Esophagus muscularis mucosa (tissue), 3 donors: ENCODE measurements around the gene SYT11.

Experiments used
- EP300 ChIP-seq: sonication (generic); formaldehyde crosslinking; IDR thresholded peaks from one replicate; pipeline ENCODE4 v1.6.1; 2017; ENCODE audit warnings: antibody characterized with exemption
- TF ChIP-seq, protein P1 (sequence below), 3 experiments: fragments of 200-600 bp in 2 of 3; fragments of 450-650 bp in 1 of 3; sonication (generic) in 2 of 3; IDR thresholded peaks; one replicate each; pipeline ENCODE4 v1.5.1; 2017 to 2019; ENCODE audit warnings: antibody characterized with exemption in 3 of 3, mild to moderate bottlenecking in 2 of 3, moderate library complexity in 1 of 3

DNA sequence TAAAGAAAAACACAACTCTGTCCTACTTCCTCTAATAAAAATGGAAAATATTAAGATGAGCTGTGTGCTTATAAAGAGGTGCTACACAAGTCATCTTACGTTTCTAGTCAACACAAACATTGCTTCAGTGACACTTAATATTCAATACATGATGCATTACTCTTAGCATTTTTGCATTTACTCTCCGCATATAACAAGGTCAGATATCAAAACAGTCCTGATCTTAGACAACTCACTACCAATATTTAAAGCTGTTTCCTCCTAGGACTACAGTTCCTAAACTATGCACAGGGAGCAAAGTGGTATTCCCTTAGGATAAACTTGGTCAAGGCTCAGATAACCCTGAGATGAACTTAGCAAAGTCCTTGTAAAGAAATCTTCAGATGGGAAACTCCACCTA is 39.5 kb downstream of the SYT11 start:
- TF ChIP-seq, protein P1, sequence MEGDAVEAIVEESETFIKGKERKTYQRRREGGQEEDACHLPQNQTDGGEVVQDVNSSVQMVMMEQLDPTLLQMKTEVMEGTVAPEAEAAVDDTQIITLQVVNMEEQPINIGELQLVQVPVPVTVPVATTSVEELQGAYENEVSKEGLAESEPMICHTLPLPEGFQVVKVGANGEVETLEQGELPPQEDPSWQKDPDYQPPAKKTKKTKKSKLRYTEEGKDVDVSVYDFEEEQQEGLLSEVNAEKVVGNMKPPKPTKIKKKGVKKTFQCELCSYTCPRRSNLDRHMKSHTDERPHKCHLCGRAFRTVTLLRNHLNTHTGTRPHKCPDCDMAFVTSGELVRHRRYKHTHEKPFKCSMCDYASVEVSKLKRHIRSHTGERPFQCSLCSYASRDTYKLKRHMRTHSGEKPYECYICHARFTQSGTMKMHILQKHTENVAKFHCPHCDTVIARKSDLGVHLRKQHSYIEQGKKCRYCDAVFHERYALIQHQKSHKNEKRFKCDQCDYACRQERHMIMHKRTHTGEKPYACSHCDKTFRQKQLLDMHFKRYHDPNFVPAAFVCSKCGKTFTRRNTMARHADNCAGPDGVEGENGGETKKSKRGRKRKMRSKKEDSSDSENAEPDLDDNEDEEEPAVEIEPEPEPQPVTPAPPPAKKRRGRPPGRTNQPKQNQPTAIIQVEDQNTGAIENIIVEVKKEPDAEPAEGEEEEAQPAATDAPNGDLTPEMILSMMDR (IDR thresholded peaks at IDR 0.05), result no peak
- TF ChIP-seq EP300, result no peak
